Esophagus muscularis mucosa (tissue), 4 donors: ENCODE measurements around the gene TOX2. TPM values are rescaled to one million over a fixed set of nuclear protein-coding genes. Genes with fewer than 3 reads are reported as not detected.

Experiments used
- DNase-seq: peaks from one replicate; pipeline ENCODE4 v3.0.0-alpha.2; 2017; ENCODE audit errors: extremely low spot score
- H3K27ac ChIP-seq, 4 donors: fragments of 200-600 bp; sonication (generic); replicated peaks in 1 of 4; 1 replicate in 3 of 4; 2 replicates in 1 of 4; pipeline ENCODE4 v1.5.1; 2016 to 2019; ENCODE audit warnings: mild to moderate bottlenecking in 1 of 4
- H3K27me3 ChIP-seq, 4 donors: fragments of 200-600 bp; sonication (generic); one replicate each; pipeline versions ENCODE4 v1.5.1 to v1.6.0; 2016 to 2019
- H3K36me3 ChIP-seq, 4 donors: fragments of 200-600 bp; sonication (generic); one replicate each; pipeline ENCODE4 v1.5.1; 2016 to 2019
- H3K4me1 ChIP-seq, 4 donors: fragments of 200-600 bp; sonication (generic); one replicate each; pipeline ENCODE4 v1.5.1; 2016 to 2019
- H3K4me3 ChIP-seq, 4 donors: fragments of 200-600 bp; sonication (generic); 1 replicate in 2 of 4; 2 replicates in 2 of 4; pipeline ENCODE4 v1.5.1; 2016 to 2019; ENCODE audit warnings: mild to moderate bottlenecking in 4 of 4, moderate library complexity in 1 of 4
- H3K9me3 ChIP-seq, 4 donors: fragments of 200-600 bp; sonication (generic); 1 replicate in 3 of 4; 2 replicates in 1 of 4; pipeline ENCODE4 v1.5.1; 2016 to 2019
- CTCF ChIP-seq, 3 experiments: fragments of 200-600 bp in 2 of 3; fragments of 450-650 bp in 1 of 3; sonication (generic) in 2 of 3; IDR thresholded peaks; one replicate each; pipeline ENCODE4 v1.5.1; 2017 to 2019; ENCODE audit warnings: antibody characterized with exemption in 3 of 3, mild to moderate bottlenecking in 2 of 3, moderate library complexity in 1 of 3
- EP300 ChIP-seq: sonication (generic); formaldehyde crosslinking; IDR thresholded peaks from one replicate; pipeline ENCODE4 v1.6.1; 2017; ENCODE audit warnings: antibody characterized with exemption
- POLR2A ChIP-seq: fragments of 450-650 bp; IDR thresholded peaks from one replicate; pipeline ENCODE4 v1.6.1; 2017; ENCODE audit warnings: antibody characterized with exemption, moderate library complexity, mild to moderate bottlenecking, low read depth
- POLR2AphosphoS5 ChIP-seq, 2 donors: sonication (generic); formaldehyde crosslinking; IDR thresholded peaks; one replicate each; pipeline ENCODE4 v1.6.1; 2017; ENCODE audit warnings: antibody characterized with exemption in 2 of 2
- WGBS: methylation state at CpG from one replicate; pipeline ENCODE4 v1.1.5; 2018; 5-methylcytosine and 5-hydroxymethylcytosine counted together
- intact Hi-C: fragments of 100-400 bp; cut with DNase I; formaldehyde crosslinking; loops from one replicate; pipeline ENCODE4 v1.15.1; 2023
- total RNA-seq, 4 donors: library from RNA; depleted of rRNA; stranded (reverse); fragments of >200 nt; gene quantifications; one replicate each; pipeline versions ENCODE4 v1.1.0 to v1.2.1, GENCODE V29; 2016

Gene TOX2
- total RNA-seq, 4 donors from 2014 or later, result 19.4 to 39.5 (median 32.8) TPM

- Histone ChIP-seq H3K27me3 (no peaks in the 10 kb centered on the region), H3K36me3 (no peaks in the 10 kb centered on the region), H3K4me3 (no peak overlapping the region), H3K9me3 (no peaks in the 10 kb centered on the region), H3K27ac (peak overlapping the region in 2 of 4 donors; percentile 58 to 67), H3K4me1 (peaks cover 19 to 65% (median 63%) of the 10 kb centered on the region in 4 donors)
- TF ChIP-seq POLR2AphosphoS5 (IDR thresholded peaks at IDR 0.05) (no peak), EP300 (no peak), POLR2A (no peak), CTCF (IDR thresholded peaks at IDR 0.05) (no peak)
- WGBS, result 82% methylated on average over 6 of the region's 8 CpGs
- DNase-seq, result no peak
- intact Hi-C loops, result no loop called here
These were observed 39.4 kb downstream of the TOX2 start for GRCh38 chr20:43953919-43954592.

- no peak for DNase-seq
- TF ChIP-seq POLR2A, result no peak
- no peak for TF ChIP-seq POLR2AphosphoS5 (IDR thresholded peaks at IDR 0.05)
- no peak for TF ChIP-seq CTCF (IDR thresholded peaks at IDR 0.05)
- no peak for TF ChIP-seq EP300
- Histone ChIP-seq H3K36me3 (no peaks in the 10 kb centered on the region), H3K27me3 (no peaks in the 10 kb centered on the region), H3K9me3 (no peaks in the 10 kb centered on the region), H3K4me1 (peaks cover 24 to 68% (median 66%) of the 10 kb centered on the region in 4 donors), H3K27ac (peak overlapping the region in 3 of 4 donors; percentile 57 to 67 (median 58)), H3K4me3 (no peak overlapping the region)
- intact Hi-C loops, result no loop called here
- 55% methylated on average over 6 of the region's 6 CpGs for WGBS
These were observed 40.0 kb downstream of the TOX2 start for GRCh38 chr20:43954704-43955061.

- intact Hi-C loops, result no loop called here
- TF ChIP-seq CTCF (IDR thresholded peaks at IDR 0.05), result no peak
- no peak for TF ChIP-seq EP300
- no peak for TF ChIP-seq POLR2A
- no peak for TF ChIP-seq POLR2AphosphoS5 (IDR thresholded peaks at IDR 0.05)
- DNase-seq, result no peak
- Histone ChIP-seq H3K4me1 (peaks cover 24 to 73% (median 67%) of the 10 kb centered on the region in 4 donors), H3K36me3 (no peaks in the 10 kb centered on the region), H3K4me3 (no peak overlapping the region), H3K27ac (peak overlapping the region; percentile 48 to 67 (median 58)), H3K27me3 (no peaks in the 10 kb centered on the region), H3K9me3 (no peaks in the 10 kb centered on the region)
- WGBS, result 9% methylated on average over 6 of the region's 6 CpGs
These were observed 40.6 kb downstream of the TOX2 start for GRCh38 chr20:43955062-43955749.

- intact Hi-C loops, result no loop called here
- DNase-seq, result no peak
- Histone ChIP-seq H3K27me3 (no peaks in the 10 kb centered on the region), H3K4me1 (peaks cover 24 to 75% (median 65%) of the 10 kb centered on the region in 4 donors), H3K27ac (peak overlapping the region; percentile 32 to 67 (median 52)), H3K4me3 (no peak overlapping the region), H3K36me3 (no peaks in the 10 kb centered on the region), H3K9me3 (no peaks in the 10 kb centered on the region)
- TF ChIP-seq CTCF (IDR thresholded peaks at IDR 0.05), result no peak
- TF ChIP-seq POLR2A, result no peak
- no peak for TF ChIP-seq POLR2AphosphoS5 (IDR thresholded peaks at IDR 0.05)
- 74% methylated on average over 8 of the region's 8 CpGs for WGBS
These were observed 41.1 kb downstream of the TOX2 start for GRCh38 chr20:43955750-43956191.
